ENCODE data around the gene TMEM164. TPM values are rescaled to one million over a fixed set of nuclear protein-coding genes. Genes with fewer than 3 reads are reported as not detected.

The TMEM164 gene
- total RNA-seq, 1 donor from 2014 or later, result 45.8 TPM

DNA sequence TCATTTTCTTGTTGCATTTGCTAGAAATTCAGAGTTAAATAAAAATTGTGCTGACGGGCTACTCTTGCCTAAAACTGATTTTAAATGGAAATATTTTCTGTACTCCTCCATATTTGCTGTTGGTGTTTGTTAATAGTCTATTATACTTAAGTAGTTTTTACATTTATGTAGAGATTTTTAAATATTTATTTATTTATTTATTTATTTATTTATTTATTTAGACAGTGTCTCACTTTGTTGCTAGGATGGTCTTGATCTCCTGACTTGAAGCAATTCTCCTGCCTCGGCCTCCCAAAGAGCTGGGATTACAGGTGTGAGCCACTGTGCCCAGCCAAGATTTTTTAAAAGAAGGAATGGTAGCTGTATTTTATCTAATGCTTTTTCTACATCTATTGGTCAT is 68.1 kb downstream of the TMEM164 start:
- DNase-seq (ENCODE audit: low spot score), result no peak

DNA sequence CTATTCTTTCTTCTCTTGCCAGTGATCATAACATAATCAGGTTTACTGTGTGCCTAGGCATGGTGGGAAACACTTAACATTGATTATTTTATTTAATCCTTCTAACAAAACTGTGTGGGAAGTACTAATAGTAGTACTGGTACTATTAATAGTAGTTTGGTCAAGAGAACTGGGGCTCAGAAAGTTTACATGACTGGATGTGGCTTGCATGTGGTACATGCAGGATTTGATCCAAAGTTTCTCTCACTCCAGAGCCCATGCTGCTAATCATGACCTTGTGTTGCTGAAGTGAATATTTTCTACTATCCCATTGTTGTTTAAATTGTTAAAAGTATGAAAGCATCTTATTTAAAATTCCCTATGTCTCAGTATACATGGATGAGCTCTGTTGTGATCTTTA is 78.4 kb downstream of the TMEM164 start:
- no peak for DNase-seq (ENCODE audit: low spot score)

DNA sequence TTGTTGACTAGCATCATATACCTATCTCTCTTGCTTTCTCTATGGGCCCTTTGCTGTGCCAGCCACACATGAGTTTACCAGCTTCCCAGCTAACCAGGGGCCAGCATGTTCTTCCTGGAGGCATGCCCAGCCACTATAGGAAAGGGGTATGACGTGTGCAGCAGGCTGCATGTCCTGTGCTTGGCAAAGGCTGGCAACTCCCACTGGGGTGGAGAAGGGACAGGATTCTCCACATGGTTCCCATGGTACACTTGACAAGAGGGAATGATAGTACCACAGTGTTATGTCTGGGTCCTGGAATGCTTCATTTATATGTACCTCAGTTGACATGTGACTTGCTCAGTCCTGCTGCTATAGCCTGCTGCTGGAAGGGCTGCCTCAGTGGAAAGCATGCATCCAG is 78.8 kb downstream of the TMEM164 start:
- no peak for DNase-seq (ENCODE audit: low spot score)

DNA sequence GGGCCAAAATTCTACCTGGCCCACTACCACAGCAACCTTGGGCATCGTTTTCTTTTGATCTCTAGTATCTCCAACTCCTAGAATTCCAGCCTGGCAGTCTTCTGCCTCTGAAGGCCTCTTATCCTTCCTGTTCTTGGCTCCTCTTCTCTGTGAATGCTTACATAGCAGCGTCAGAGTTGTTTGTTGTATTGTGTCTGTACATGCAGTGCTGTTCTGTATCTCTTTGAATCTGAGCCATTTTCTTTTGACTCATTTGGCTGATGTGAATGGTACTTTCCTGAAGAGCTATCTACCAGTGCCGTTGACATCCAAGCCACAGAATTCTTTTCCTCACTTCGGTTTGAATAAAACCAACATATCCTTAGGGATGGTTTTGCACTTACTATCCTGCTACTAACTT is 79.2 kb downstream of the TMEM164 start:
- no peak for DNase-seq (ENCODE audit: low spot score)

- DNase-seq (ENCODE audit: low spot score), result no peak
These were observed 83.4 kb downstream of the TMEM164 start for GRCh38 chrX:110086162-110086915.

DNA sequence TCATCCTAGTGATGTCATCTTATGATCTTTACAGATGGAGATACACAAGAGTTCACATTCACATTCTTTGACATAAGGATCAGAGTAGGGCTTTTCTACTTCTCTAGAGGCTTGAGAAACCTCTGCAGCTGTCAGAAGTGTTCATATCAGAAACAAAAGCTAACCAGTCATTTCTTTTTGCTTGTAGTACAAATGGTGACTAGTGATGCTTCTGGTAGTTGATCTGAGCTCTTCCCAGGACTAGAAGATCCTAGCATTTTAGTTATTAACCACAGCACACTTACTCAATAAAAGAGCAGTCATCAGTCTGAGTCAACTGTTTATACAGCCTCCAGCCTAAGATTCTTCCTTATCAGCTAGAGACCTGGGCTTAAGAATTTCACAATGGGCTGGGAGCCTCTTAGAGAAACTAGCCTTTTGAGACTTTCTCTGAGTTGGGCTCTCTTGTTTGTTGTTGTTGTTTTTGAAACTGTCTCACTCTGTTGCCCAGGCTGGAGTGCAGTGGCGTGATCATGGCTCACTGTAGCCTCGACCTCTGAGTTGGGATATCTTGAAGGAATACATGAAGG is 84.1 kb downstream of the TMEM164 start:
- DNase-seq (ENCODE audit: low spot score), result no peak

GRCh38 chrX:110087485-110088356 is 84.8 kb downstream of the TMEM164 start:
- no peak for DNase-seq (ENCODE audit: low spot score)

DNA sequence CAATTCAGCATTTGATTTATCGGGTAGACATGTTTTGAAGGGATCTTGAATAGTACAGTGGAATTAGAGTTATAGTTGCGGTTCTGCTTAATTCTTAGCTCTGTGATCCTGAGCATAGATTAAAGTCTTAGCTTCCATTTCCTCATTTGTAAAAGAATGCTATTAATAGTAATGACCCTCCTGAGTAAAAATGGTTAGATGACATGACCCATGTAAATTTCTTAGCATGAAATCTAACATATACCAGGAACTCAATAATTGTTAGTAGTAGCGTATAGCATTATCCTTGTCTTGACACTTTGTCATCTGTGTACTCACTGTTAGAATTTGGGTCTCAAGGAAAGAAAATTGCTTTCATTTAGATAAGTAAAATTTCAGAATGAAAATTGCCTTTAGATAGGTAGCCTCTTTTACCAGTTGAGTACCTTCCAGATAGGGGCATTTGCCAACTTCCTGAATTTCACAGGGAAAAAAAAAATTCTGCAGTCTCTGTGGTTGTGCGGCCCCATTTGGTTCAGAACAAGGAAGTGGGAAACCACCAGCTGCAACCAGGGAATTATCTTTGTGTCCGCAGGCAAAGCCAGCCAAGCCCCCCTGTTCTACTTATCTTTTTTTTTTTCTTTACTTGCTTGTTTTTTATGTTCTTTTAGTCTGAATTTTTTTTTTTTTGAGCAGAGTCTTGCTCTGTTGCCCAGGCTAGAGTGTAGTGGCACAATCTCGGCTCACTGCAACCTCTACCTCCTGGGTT is 86.9 kb downstream of the TMEM164 start:
- no peak for DNase-seq (ENCODE audit: low spot score)

DNA sequence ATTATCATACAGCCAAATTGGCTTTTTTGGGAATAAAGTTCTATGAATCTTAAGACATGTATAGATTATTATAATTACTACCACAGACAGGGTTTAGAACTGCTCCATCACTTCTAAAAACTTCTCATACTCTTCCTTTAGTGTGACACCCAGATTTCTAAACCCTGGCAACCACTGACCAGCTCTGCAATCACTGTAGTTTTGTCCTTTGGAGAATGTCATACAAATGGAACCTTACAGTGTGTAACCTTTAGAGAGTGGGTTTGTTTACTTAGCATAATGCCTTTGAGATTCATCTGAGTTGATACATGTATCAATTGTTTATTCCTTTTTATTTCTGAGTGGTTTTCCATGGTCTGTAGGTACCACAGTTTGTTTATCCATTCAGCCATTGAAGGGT is 95.0 kb downstream of the TMEM164 start:
- no peak for DNase-seq (ENCODE audit: low spot score)

DNA sequence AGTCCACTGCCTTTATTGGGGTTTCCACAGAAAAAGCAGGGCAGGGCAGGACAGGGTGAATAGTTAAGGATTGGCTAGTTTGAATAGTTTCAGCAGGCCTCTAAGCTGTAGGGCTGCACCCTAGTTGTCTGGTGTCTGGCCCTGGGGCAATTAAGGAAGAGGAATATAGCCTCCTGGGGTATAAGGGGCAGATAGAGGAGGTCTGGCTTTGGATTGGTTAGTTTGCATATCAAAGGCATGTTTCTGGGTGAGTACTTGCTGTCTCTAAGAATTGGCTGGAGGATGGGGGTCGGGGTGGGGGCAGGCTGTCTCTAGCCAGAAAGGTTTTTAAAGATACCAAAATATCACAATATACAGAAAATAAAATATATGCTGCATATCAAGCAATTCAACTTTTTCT is 100.4 kb downstream of the TMEM164 start:
- DNase-seq (ENCODE audit: low spot score), result no peak

GRCh38 chrX:110104078-110104477 is 101.2 kb downstream of the TMEM164 start:
- DNase-seq (ENCODE audit: low spot score), result no peak

DNA sequence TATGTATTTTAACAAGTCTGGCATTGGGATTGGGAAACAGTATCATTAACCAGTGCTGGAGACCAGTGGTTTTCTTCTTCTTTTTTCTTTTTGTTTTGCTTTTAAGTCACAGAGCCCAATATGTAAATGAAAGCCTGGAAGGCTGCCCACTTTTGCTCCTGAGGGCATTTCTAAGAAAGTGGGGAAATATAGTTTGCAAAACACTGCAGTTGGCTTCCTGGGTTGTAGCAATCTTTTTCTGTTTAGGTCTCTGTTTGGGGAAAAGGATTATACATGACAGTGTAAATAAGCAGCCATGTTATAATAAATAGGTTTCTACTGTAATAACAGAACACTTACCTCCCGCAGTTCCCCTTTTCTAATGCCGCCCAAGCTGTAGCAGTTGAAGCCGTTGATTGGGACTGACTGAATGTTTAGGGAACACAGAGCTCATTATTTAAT is 105.5 kb downstream of the TMEM164 start:
- no peak for DNase-seq (ENCODE audit: low spot score)

DNA sequence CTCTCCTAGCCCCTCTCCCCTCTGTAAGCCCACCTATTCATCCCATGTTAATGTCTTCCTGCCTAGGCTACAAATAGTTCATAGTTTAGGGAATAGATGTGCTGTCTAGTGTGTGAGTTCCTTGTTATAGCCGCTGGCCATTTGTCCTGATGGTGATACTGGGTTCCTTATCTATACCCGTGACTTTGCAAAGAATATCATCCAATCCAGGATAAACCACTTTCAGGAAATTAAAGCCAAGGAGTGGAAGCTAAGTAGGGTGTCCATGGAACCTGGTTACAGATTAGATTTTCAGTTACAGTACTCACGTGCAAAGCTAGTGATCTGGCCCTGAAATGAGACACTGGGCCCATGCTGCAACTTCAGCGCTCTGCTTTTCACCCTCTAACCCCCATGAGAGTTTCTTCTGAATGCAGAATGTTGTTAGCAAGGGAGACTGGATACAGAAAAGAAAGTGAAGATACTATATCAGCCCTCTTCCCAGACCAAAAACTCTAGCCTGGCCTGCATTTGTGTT is 111.4 kb downstream of the TMEM164 start:
- no peak for DNase-seq (ENCODE audit: low spot score)

DNA sequence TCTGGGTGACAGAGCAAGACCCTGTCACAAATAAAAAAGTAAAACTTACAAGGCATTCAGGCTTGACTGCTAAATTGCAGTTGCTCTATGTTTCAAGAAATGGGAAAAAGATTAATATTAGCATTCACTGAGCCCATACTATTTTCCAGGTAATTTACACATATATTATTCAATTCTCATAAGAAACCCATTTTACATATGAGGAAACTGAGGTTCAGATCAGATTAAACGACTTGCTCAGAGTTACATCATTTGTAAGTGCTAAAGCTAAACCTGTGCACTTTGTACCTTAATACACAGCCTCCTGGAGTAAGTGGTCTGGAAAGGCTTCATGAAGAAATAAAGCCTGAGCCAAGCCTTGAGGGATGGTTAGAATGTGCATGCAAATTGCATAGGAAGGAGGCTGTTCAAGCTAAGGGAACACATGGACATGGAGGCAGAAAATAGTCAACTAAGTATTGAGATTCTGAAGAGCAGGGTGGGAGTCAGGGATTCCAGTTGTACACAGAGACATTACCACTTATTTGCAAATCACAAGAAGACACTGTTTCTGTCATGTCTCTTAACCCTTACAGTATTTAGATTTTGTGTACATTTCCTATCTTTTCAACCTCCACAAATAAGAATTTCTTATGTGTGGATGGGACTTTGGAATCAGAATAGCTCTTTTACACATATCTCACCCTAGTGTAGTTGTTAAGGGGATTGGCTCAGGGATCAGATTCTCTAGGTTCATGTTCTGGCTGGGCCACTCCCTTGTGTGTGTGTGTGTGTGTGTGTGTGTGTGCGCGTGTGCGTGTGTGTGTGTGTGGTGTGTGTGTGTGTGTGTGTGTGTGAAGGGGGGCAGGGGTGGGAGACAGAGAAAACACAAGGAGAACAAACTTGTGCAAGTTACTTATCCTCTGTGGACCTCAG is 113.4 kb downstream of the TMEM164 start:
- DNase-seq (ENCODE audit: low spot score), result no peak

- no peak for DNase-seq (ENCODE audit: low spot score)
These were observed 115.6 kb downstream of the TMEM164 start for GRCh38 chrX:110118530-110118929.

- DNase-seq (ENCODE audit: low spot score), result no peak
These were observed 116.6 kb downstream of the TMEM164 start for GRCh38 chrX:110119480-110119879.

GRCh38 chrX:110120025-110120424 is 117.1 kb downstream of the TMEM164 start:
- no peak for DNase-seq (ENCODE audit: low spot score)

DNA sequence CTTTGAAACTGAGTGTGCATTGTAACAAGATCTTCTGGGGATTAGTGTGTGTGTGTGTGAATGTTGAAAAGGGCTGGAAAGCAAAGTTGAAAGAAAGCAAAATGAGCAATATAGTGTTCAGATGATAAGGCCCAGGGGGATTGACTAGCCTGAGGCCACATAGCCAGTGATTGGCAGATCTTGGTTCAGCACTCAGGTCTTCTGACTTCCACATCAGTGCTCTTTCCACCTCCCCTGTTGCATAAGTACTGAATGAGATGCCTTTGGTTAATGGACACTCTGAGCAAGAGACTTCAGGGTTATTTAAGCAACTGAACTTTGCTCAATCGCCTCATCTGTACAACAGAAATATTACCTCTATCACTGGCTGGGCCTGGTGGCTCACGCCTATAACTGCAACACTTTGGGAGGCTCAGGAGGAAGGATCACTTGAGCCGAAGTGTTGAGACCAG is 120.4 kb downstream of the TMEM164 start:
- DNase-seq (ENCODE audit: low spot score), result no peak

DNA sequence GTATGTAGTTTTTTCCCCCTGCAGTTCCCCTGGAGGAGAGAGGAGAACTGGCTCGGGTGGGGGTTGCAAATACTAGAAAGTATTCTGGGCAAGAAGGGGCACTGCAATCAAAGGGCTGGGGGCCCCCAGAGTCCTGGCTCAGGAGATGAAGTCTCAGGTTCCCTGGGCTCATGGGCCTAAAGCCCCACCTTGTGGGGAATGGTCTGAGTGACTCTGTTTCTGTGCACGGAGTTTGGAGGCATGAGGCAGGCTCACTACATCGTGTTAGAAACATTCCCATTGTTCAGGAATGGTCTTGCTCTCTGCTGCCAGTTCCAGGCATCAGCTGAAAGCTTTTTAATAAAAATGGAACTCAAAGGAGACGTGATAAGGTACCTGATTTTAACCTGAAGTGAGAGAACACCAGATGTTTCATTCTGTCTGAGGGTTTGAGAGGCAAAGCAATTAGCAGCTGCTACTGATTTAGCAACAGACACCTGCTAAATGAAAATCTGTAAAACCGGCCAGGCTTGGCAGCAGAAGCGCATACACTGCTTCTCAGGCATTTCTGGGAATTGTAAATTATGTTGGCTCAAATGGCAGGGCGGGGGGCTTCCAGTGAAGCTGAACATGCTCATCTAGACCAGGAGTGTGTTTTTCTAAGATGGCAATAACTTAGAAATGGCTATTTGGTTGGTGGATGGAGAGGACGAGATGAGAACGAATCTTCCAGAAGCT is 122.7 kb downstream of the TMEM164 start:
- no peak for DNase-seq (ENCODE audit: low spot score)

DNA sequence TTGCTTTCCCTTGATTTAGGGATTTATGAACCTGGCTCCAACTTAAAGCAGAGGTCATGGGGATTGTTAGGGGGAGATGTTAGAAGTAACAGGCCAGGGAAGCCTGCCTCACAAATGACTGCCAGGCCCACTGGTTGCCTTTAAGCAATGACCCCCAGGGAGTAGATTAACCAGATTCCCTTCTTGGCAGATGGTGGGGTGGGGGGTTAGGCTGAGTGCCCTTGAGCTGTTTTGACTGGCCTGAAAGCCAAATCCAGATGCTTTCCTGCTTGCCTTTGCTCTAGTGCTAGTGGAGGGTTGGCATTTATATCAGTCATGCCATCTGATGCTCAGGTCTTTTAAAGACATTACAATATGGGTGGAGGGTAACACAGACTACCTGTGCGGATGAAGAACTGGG is 128.1 kb downstream of the TMEM164 start:
- DNase-seq (ENCODE audit: low spot score), result no peak
